Thymus (tissue), 11 donors: ENCODE data around the gene ARID1B. TPM values are rescaled to one million over a fixed set of nuclear protein-coding genes. Genes with fewer than 3 reads are reported as not detected.

Experiments used
- DNase-seq, 9 donors: peaks; one replicate each; pipeline ENCODE4 v3.0.0-alpha.2; 2013; ENCODE audit warnings: low spot score in 9 of 9, low read depth in 6 of 9, missing footprints in 1 of 9
- H3K27ac ChIP-seq, 2 donors: one replicate each; pipeline ENCODE4 v1.5.1; 2013; ENCODE audit warnings: control low read depth in 1 of 2, low read depth in 1 of 2, low read length in 1 of 2, mild to moderate bottlenecking in 1 of 2, moderate library complexity in 1 of 2
- H3K27me3 ChIP-seq, 2 donors: one replicate each; pipeline ENCODE4 v1.5.1; 2013; ENCODE audit warnings: low read length in 1 of 2; ENCODE audit not compliant: control insufficient read depth in 2 of 2, insufficient read depth in 1 of 2
- H3K36me3 ChIP-seq, 2 donors: one replicate each; pipeline ENCODE4 v1.5.1; 2013; ENCODE audit warnings: low read length in 1 of 2, mild to moderate bottlenecking in 1 of 2, moderate library complexity in 1 of 2; ENCODE audit not compliant: control insufficient read depth in 2 of 2, insufficient read depth in 2 of 2
- H3K4me1 ChIP-seq, 2 donors: one replicate each; pipeline ENCODE4 v1.5.1; 2013; ENCODE audit warnings: low read length in 2 of 2; ENCODE audit not compliant: control insufficient read depth in 2 of 2, insufficient read depth in 2 of 2
- H3K4me3 ChIP-seq, 2 donors: one replicate each; pipeline ENCODE4 v1.5.1; 2013; ENCODE audit warnings: low read length in 2 of 2, control low read depth in 1 of 2, mild to moderate bottlenecking in 1 of 2
- H3K9me3 ChIP-seq, 2 donors: one replicate each; pipeline ENCODE4 v1.5.1; 2013; ENCODE audit warnings: low read length in 1 of 2, mild to moderate bottlenecking in 1 of 2; ENCODE audit not compliant: control insufficient read depth in 2 of 2, insufficient read depth in 1 of 2
- WGBS: extraction: QIAGEN DNeasy Blood & Tissue Kit; methylation state at CpG from one replicate; pipeline ENCODE4 v1.1.7; 2013; 5-methylcytosine and 5-hydroxymethylcytosine counted together
- polyA plus RNA-seq: library from polyadenylated mRNA; stranded (reverse); fragments of 200-250 nt; gene quantifications from one replicate; pipeline ENCODE4 v1.2.3, GENCODE V29; 2013
- total RNA-seq: library from RNA; stranded (reverse); fragments of 120-200 nt; gene quantifications from one replicate; pipeline ENCODE4 v1.2.4, GENCODE V29; 2013
- donor health status: healthy.

Gene ARID1B
- total and polyA plus RNA-seq, 2 donors: 24.0 to 26.5 TPM

GRCh38 chr6:156839591-156840001 lies 62.4 kb downstream of the ARID1B start:
- 94% methylated on average over 9 of the region's 9 CpGs for WGBS
- Histone ChIP-seq H3K27ac (no peak overlapping the region), H3K4me3 (no peak overlapping the region), H3K36me3 (peaks cover 8 to 17% of the 10 kb centered on the region in 2 donors), H3K4me1 (peaks cover 0 to 11% of the 10 kb centered on the region in 2 donors), H3K9me3 (no peaks in the 10 kb centered on the region), H3K27me3 (no peaks in the 10 kb centered on the region)
- no peak for DNase-seq

- no peaks in the 10 kb centered on the region for H3K9me3 ChIP-seq
- peaks cover 2 to 13% of the 10 kb centered on the region in 2 donors for H3K4me1 ChIP-seq
- WGBS: 79% methylated on average over 8 of the region's 8 CpGs
- no peak for DNase-seq
- no peak overlapping the region for H3K4me3 ChIP-seq
- no peak overlapping the region for H3K27ac ChIP-seq
- no peaks in the 10 kb centered on the region for H3K27me3 ChIP-seq
- H3K36me3 ChIP-seq: peaks cover 8 to 15% of the 10 kb centered on the region in 2 donors
Measured at GRCh38 chr6:156840136-156840535, 63.0 kb downstream of the ARID1B start.

GRCh38 chr6:156840606-156841005 lies 63.4 kb downstream of the ARID1B start:
- no peak for DNase-seq
- WGBS: 94% methylated on average over 2 of the region's 2 CpGs
- Histone ChIP-seq H3K9me3 (no peaks in the 10 kb centered on the region), H3K27ac (peak overlapping the region in 1 of 2 donors; percentile 18), H3K27me3 (no peaks in the 10 kb centered on the region), H3K36me3 (peaks cover 8 to 15% of the 10 kb centered on the region in 2 donors), H3K4me1 (peaks cover 5 to 17% of the 10 kb centered on the region in 2 donors), H3K4me3 (no peak overlapping the region)

GRCh38 chr6:156841508-156841907 lies 64.3 kb downstream of the ARID1B start:
- Histone ChIP-seq H3K27me3 (no peaks in the 10 kb centered on the region), H3K27ac (no peak overlapping the region), H3K4me1 (peaks cover 5 to 18% of the 10 kb centered on the region in 2 donors), H3K4me3 (no peak overlapping the region), H3K36me3 (peaks cover 0 to 6% of the 10 kb centered on the region in 2 donors), H3K9me3 (no peaks in the 10 kb centered on the region)
- 100% methylated on average over 3 of the region's 3 CpGs for WGBS
- DNase-seq: no peak

GRCh38 chr6:156842598-156843250 lies 65.5 kb downstream of the ARID1B start:
- Histone ChIP-seq H3K4me1 (peaks cover 8 to 23% of the 10 kb centered on the region in 2 donors), H3K4me3 (no peak overlapping the region), H3K36me3 (peaks cover 0 to 2% of the 10 kb centered on the region in 2 donors), H3K27ac (no peak overlapping the region), H3K9me3 (no peaks in the 10 kb centered on the region), H3K27me3 (no peaks in the 10 kb centered on the region)
- 99% methylated on average over 3 of the region's 3 CpGs for WGBS
- DNase-seq: no peak

- Histone ChIP-seq H3K27me3 (no peaks in the 10 kb centered on the region), H3K36me3 (no peaks in the 10 kb centered on the region), H3K4me3 (no peak overlapping the region), H3K9me3 (no peaks in the 10 kb centered on the region), H3K27ac (no peak overlapping the region), H3K4me1 (peaks cover 8 to 27% of the 10 kb centered on the region in 2 donors)
- WGBS: 90% methylated on average over 3 of the region's 3 CpGs
- no peak for DNase-seq
Measured at GRCh38 chr6:156844089-156844488, 66.9 kb downstream of the ARID1B start.

- Histone ChIP-seq H3K4me3 (no peak overlapping the region), H3K36me3 (no peaks in the 10 kb centered on the region), H3K4me1 (peaks cover 8 to 24% of the 10 kb centered on the region in 2 donors), H3K9me3 (no peaks in the 10 kb centered on the region), H3K27me3 (no peaks in the 10 kb centered on the region), H3K27ac (no peak overlapping the region)
- no peak for DNase-seq
- 62% methylated on average over 6 of the region's 6 CpGs for WGBS
Measured at GRCh38 chr6:156845454-156846155, 68.4 kb downstream of the ARID1B start.

- WGBS: 86% methylated on average over 6 of the region's 6 CpGs
- no peak overlapping the region for H3K27ac ChIP-seq
Measured at GRCh38 chr6:156846845-156847599, 69.8 kb downstream of the ARID1B start.

GRCh38 chr6:156848123-156848522 lies 70.9 kb downstream of the ARID1B start:
- no peak for DNase-seq
- Histone ChIP-seq H3K9me3 (no peaks in the 10 kb centered on the region), H3K27ac (no peak overlapping the region), H3K27me3 (no peaks in the 10 kb centered on the region), H3K4me1 (peaks cover 12 to 31% of the 10 kb centered on the region in 2 donors), H3K4me3 (no peak overlapping the region), H3K36me3 (no peaks in the 10 kb centered on the region)
- WGBS: 94% methylated on average over 3 of the region's 3 CpGs

More at GRCh38 chr6:156846845-156847599, 69.8 kb downstream of the ARID1B start:
- no peak for DNase-seq
- Histone ChIP-seq H3K4me3 (no peak overlapping the region), H3K27me3 (no peaks in the 10 kb centered on the region), H3K9me3 (no peaks in the 10 kb centered on the region), H3K4me1 (peaks cover 8 to 26% of the 10 kb centered on the region in 2 donors), H3K36me3 (no peaks in the 10 kb centered on the region)
